Right atrium auricular region (tissue), 2 donors: ENCODE measurements around the gene GRK5. TPM values are rescaled to one million over a fixed set of nuclear protein-coding genes. Genes with fewer than 3 reads are reported as not detected.
A peak's percentile ranks its signal among the peaks of the same experiment; 100 is the strongest.
"Not testable (repeated sequence)": the region's sequence is repeated elsewhere in the genome, so short reads cannot be mapped to it uniquely, and the experiment has no call there.

Experiments
- DNase-seq: peaks from one replicate; pipeline ENCODE4 v3.0.0-alpha.2; 2019; ENCODE audit warnings: low spot score
- H3K27ac ChIP-seq, 2 donors: fragments of 200-600 bp; sonication (generic); 1 replicate in 1 of 2; 2 replicates in 1 of 2; pipeline ENCODE4 v1.5.1; 2016 to 2019
- H3K27me3 ChIP-seq, 2 donors: fragments of 200-600 bp; sonication (generic); one replicate each; pipeline versions ENCODE4 v1.5.1 to v1.6.0; 2017 to 2019
- H3K36me3 ChIP-seq: fragments of 200-600 bp; sonication (generic); one replicate; pipeline ENCODE4 v1.5.1; 2016
- H3K4me1 ChIP-seq, 2 donors: fragments of 200-600 bp; sonication (generic); one replicate each; pipeline versions ENCODE4 v1.5.1 to v1.6.0; 2017 to 2019
- H3K4me3 ChIP-seq, 2 donors: fragments of 200-600 bp; sonication (generic); 1 replicate in 1 of 2; 2 replicates in 1 of 2; pipeline ENCODE4 v1.5.1; 2017 to 2019; ENCODE audit warnings: mild to moderate bottlenecking in 1 of 2, moderate library complexity in 1 of 2
- H3K9me3 ChIP-seq, 2 donors: fragments of 200-600 bp; sonication (generic); one replicate each; pipeline ENCODE4 v1.5.1; 2019
- total RNA-seq, 2 donors: library from RNA; depleted of rRNA; stranded (reverse); fragments of >200 nt; gene quantifications; one replicate each; pipeline ENCODE4 v1.1.0, GENCODE V29; 2016
- TF ChIP-seq, protein P1 (sequence below), 2 donors: fragments of 200-600 bp; sonication (generic); IDR thresholded peaks; one replicate each; pipeline ENCODE4 v1.5.1; 2019; ENCODE audit warnings: antibody characterized with exemption in 2 of 2

The GRK5 gene
- total RNA-seq, 2 donors from 2014 or later, result 19.2 to 53.8 TPM

GRCh38 chr10:119269737-119270136 lies 62.4 kb downstream of the GRK5 start:
- Histone ChIP-seq H3K9me3 (no peaks in the 10 kb centered on the region), H3K4me1 (peaks cover 0 to 69% of the 10 kb centered on the region in 2 donors), H3K4me3 (no peak overlapping the region), H3K27ac (peak overlapping the region; percentile 58 to 69), H3K27me3 (no peaks in the 10 kb centered on the region), H3K36me3 (no peaks in the 10 kb centered on the region)
- TF ChIP-seq, protein P1, sequence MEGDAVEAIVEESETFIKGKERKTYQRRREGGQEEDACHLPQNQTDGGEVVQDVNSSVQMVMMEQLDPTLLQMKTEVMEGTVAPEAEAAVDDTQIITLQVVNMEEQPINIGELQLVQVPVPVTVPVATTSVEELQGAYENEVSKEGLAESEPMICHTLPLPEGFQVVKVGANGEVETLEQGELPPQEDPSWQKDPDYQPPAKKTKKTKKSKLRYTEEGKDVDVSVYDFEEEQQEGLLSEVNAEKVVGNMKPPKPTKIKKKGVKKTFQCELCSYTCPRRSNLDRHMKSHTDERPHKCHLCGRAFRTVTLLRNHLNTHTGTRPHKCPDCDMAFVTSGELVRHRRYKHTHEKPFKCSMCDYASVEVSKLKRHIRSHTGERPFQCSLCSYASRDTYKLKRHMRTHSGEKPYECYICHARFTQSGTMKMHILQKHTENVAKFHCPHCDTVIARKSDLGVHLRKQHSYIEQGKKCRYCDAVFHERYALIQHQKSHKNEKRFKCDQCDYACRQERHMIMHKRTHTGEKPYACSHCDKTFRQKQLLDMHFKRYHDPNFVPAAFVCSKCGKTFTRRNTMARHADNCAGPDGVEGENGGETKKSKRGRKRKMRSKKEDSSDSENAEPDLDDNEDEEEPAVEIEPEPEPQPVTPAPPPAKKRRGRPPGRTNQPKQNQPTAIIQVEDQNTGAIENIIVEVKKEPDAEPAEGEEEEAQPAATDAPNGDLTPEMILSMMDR (IDR thresholded peaks at IDR 0.05), result no peak
- no peak for DNase-seq

DNA sequence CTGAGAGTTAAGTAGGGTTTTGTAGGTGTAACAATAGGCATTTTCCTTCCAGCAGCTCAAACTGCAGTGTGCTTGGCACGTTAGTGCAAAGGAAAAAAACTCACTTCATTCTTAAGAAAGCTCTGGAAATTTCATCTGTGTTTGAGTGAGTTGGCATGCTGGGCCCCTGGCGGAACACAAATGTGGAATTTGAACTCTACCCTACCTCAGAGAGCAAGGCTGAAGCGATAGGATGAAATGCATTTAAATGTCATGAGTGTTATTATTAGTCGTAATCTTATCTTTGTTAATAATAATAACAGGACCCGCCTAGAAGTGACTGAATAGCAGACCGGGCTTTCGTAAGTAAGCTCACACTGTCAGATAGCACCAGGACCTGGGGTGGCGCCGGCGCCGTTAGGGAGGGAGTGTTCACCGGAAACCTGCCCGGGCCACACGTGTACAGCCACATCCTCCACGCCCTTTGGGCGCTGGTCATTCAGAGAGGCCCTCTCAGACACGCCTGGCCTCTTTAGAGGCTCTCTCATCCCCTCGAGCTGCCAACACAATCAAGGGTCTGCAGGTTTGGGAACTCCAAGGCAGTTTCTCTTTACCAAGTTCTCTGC lies 63.5 kb downstream of the GRK5 start:
- Histone ChIP-seq H3K4me3 (no peak overlapping the region), H3K27ac (peak overlapping the region; percentile 58 to 69), H3K36me3 (no peaks in the 10 kb centered on the region), H3K4me1 (peaks cover 0 to 73% of the 10 kb centered on the region in 2 donors), H3K27me3 (no peaks in the 10 kb centered on the region), H3K9me3 (no peaks in the 10 kb centered on the region)
- TF ChIP-seq, protein P1 (IDR thresholded peaks at IDR 0.05), result no peak
- peak; percentile 96 for DNase-seq

DNA sequence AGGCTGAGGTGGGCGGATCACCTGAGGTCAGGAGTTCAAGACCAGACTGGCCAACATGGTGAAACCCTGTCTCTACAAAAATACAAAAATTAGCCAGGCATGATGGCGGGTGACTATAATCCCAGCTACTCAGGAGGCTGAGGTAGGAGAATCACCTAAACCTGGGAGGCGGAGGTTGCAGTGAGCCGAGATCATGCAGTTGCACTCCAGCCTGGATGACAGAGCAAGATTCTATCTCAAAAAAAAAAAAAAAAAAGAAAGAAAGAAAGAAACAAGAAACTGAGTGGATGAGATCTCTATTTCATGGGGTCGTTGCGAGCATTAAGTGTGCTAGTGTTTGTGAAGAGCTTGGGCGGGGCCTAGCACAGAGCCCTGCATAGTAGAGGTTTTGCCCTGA lies 65.0 kb downstream of the GRK5 start:
- not testable (repeated sequence) for H3K4me3 ChIP-seq, H3K27me3 ChIP-seq, H3K36me3 ChIP-seq, H3K9me3 ChIP-seq, DNase-seq
- H3K27ac ChIP-seq, result peak overlapping the region; percentile 58 to 69
- H3K4me1 ChIP-seq, result peaks cover 0 to 69% of the 10 kb centered on the region in 2 donors

DNA sequence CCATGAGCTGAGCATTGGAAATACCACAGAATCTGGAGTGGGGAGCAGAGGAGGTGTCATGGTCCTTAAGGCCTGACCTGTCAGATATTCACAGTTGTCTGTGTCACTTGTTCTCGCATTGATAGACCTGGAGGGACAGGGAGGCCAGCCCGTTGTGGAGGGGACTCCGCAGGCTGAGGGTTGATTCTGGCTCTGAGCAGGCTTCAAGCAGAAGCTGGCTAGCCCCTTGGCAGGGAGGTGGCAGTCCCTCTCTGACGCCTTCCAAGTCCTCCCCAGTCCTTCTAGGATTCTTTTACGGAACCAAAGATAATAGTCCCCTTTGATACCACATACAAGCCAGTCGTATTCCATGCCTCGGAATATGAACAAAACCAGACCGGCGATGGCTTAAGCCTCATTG lies 65.4 kb downstream of the GRK5 start:
- TF ChIP-seq, protein P1 (IDR thresholded peaks at IDR 0.05), result no peak
- Histone ChIP-seq H3K27me3 (no peaks in the 10 kb centered on the region), H3K4me3 (no peak overlapping the region), H3K4me1 (peaks cover 0 to 65% of the 10 kb centered on the region in 2 donors), H3K27ac (peak overlapping the region; percentile 41 to 58), H3K9me3 (no peaks in the 10 kb centered on the region), H3K36me3 (no peaks in the 10 kb centered on the region)
- DNase-seq, result no peak

GRCh38 chr10:119273413-119273812 lies 66.0 kb downstream of the GRK5 start:
- Histone ChIP-seq H3K27me3 (no peaks in the 10 kb centered on the region), H3K27ac (peak overlapping the region; percentile 41 to 58), H3K4me1 (peaks cover 0 to 68% of the 10 kb centered on the region in 2 donors), H3K4me3 (no peak overlapping the region), H3K36me3 (no peaks in the 10 kb centered on the region), H3K9me3 (no peaks in the 10 kb centered on the region)
- no peak for DNase-seq
- TF ChIP-seq, protein P1 (IDR thresholded peaks at IDR 0.05), result no peak

DNA sequence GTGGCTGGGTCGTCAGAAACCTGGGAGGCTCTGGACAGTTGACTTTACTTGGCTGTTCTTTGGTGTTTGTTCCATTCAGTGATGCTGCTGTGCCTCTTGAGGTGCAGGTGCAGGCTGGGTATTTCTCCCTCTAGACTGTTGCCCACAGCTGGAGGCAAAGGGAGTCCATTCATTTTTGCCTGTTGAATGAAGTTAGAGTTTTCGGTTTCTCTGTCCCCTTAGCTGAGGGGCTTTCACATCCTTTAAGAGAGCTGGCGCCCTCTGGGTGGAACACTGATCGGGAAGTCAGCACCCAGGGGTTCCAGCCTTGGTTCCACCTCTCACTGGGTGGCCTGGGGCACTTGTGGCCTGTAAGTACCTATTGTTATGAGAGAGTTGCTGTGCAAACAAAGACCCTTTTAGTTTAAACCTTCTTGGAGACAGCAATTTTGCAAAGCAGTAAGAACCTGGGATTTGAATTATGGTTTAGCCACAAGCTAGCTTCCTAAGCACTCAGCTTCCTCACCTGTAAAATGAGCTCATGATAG lies 67.2 kb downstream of the GRK5 start:
- H3K4me3 ChIP-seq, result no peak overlapping the region
- H3K27me3 ChIP-seq, result no peaks in the 10 kb centered on the region
- H3K9me3 ChIP-seq, result no peaks in the 10 kb centered on the region
- no peak overlapping the region for H3K27ac ChIP-seq
- H3K4me1 ChIP-seq, result peaks cover 0 to 66% of the 10 kb centered on the region in 2 donors
- no peak for DNase-seq
- H3K36me3 ChIP-seq, result no peaks in the 10 kb centered on the region
- TF ChIP-seq, protein P1 (IDR thresholded peaks at IDR 0.05), result no peak
